ENCODE measurements around the gene NCAM1. TPM values are rescaled to one million over a fixed set of nuclear protein-coding genes. Genes with fewer than 3 reads are reported as not detected.

Gene NCAM1
- total and polyA plus RNA-seq, 9 of the 15 experiments (the other 6 are each of a cell fraction or from before 2014, with no cell fraction given): 0.09 to 0.23 TPM; not detected in 7

- TF ChIP-seq ATF2 (CRISPR knock-in tag; IDR thresholded peaks at IDR 0.05): no peak
- TF ChIP-seq CC2D1A (IDR thresholded peaks at IDR 0.05): no peak
- TF ChIP-seq PCBP1 (IDR thresholded peaks at IDR 0.05; ENCODE audit: low read depth, low read length, poor library complexity, severe bottlenecking): no peak
These were observed 45.8 kb downstream of the NCAM1 start (continued) for GRCh38 chr11:113006896-113007445.

GRCh38 chr11:113014262-113015097, 53.3 kb downstream of the NCAM1 start:
- intact Hi-C loops (cut with micrococcal nuclease) (no loop called here), in situ Hi-C loops (cut with MboI) (no loop called here)
- no TSS peak for BruUV-seq (replicated peaks)
- ChIA-PET POLR2A (no interaction called here), CTCF (ENCODE audit: low intra/inter-chr PET ratio) (no interaction called here)
- no peak overlapping the region for H3K4me3 ChIP-seq
- H3K4me1 ChIP-seq (replicated peaks in 1 of 2; ENCODE audit: control insufficient read depth in 2 of 2, insufficient read depth in 2 of 2, low read length in 2 of 2): no peaks in the 10 kb centered on the region
- no peaks in the 10 kb centered on the region for H3K36me3 ChIP-seq (ENCODE audit: control insufficient read depth, insufficient read depth, low read length)
- TF ChIP-seq LEF1 (IDR thresholded peaks at IDR 0.05) (no peak), ZSCAN32 (CRISPR knock-in tag; IDR thresholded peaks at IDR 0.05) (no peak), ZBTB12 (CRISPR knock-in tag; IDR thresholded peaks at IDR 0.05) (no peak)
- H3K27me3 ChIP-seq (ENCODE audit: control insufficient read depth in 2 of 2, insufficient read depth in 2 of 2, low read length in 2 of 2): no peaks in the 10 kb centered on the region
- no peaks in the 10 kb centered on the region for H3K9me1 ChIP-seq (ENCODE audit: control insufficient read depth, insufficient read depth, low read length)
- FAIRE-seq (no peak), DNase-seq (ENCODE audit: extremely low read depth in 1 of 4, low spot score in 3 of 4) (no peak), ATAC-seq (no peak; the same call in 2 of the 3 replicates)
- 0 out of 4 replicates have a peak overlapping the region, but pooled peaks of 1 of the 2 experiments have one; percentile 64 for H3K9ac ChIP-seq (ENCODE audit: insufficient read depth in 1 of 2, low read depth in 2 of 2, low read length in 2 of 2)
- WGBS (ENCODE audit: insufficient coverage, low coverage, missing lambda C conversion rate): under 1% methylated on average over 11 of the region's 11 CpGs
- no peak overlapping the region for H2AFZ ChIP-seq (ENCODE audit: low read depth, low read length)
- no peak overlapping the region for H3K4me2 ChIP-seq (ENCODE audit: insufficient read depth, low read length)
- no peaks in the 10 kb centered on the region for H4K20me1 ChIP-seq (replicated peaks; ENCODE audit: control insufficient read depth, insufficient read depth, low read length)
- no peaks in the 10 kb centered on the region for H3K9me3 ChIP-seq (replicated peaks; ENCODE audit: control insufficient read depth, insufficient read depth, low read depth, low read length)
- no peak overlapping the region for H3K27ac ChIP-seq (ENCODE audit: extremely low read depth, low read depth, low read length)
- no peaks in the 10 kb centered on the region for H3K79me2 ChIP-seq (ENCODE audit: control insufficient read depth, insufficient read depth, low read length)

Measured in K562 (cell line).